ENCODE results near the gene FAM81A.

DNA sequence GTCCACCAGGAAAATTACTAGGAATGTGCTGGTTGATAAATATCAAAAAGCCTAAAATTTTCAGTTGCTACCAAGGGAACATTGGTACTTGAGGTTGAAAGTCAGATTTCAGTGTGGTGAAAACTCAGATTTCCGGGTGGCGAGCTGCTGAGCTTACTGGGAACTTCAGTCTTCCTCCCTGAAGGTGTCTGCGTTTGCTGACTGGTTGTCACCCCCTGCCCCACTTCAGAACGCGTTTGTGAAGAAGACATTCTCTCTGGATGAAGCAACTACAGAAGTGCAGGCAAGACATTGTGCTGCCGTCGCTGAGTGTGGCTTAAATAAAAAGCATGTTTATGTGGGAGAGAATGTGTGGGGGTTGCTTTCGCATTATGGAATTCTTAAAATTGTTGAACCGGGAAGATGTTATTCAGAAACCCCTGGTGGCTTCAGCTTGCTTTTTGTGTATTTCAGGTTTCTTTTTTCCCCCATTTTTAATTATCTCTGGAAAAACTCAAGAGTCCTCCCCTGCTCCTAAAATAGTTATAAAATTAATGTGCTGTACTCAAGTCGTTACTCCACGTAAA lies 7.1 kb downstream of the FAM81A start:
- TF ChIP-seq, protein P1, sequence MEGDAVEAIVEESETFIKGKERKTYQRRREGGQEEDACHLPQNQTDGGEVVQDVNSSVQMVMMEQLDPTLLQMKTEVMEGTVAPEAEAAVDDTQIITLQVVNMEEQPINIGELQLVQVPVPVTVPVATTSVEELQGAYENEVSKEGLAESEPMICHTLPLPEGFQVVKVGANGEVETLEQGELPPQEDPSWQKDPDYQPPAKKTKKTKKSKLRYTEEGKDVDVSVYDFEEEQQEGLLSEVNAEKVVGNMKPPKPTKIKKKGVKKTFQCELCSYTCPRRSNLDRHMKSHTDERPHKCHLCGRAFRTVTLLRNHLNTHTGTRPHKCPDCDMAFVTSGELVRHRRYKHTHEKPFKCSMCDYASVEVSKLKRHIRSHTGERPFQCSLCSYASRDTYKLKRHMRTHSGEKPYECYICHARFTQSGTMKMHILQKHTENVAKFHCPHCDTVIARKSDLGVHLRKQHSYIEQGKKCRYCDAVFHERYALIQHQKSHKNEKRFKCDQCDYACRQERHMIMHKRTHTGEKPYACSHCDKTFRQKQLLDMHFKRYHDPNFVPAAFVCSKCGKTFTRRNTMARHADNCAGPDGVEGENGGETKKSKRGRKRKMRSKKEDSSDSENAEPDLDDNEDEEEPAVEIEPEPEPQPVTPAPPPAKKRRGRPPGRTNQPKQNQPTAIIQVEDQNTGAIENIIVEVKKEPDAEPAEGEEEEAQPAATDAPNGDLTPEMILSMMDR (IDR thresholded peaks at IDR 0.05; ENCODE audit: insufficient read depth, low read length): no peak
- TF ChIP-seq POLR2AphosphoS5 (IDR thresholded peaks at IDR 0.05; ENCODE audit: low read depth) (no peak), REST (IDR thresholded peaks at IDR 0.05; ENCODE audit: insufficient replicate concordance, low read depth) (no peak), GABPA (IDR thresholded peaks at IDR 0.05; ENCODE audit: low read depth) (no peak)

Measured in HL-60 (cell line).